Ascending aorta (tissue), 2 donors: Measurements from ENCODE around the gene SLC4A9. TPM values are rescaled to one million over a fixed set of nuclear protein-coding genes. Genes with fewer than 3 reads are reported as not detected.
"Not testable (repeated sequence)": the region's sequence is repeated elsewhere in the genome, so short reads cannot be mapped to it uniquely, and the experiment has no call there.

Source experiments
- DNase-seq, 2 donors: peaks; one replicate each; pipeline ENCODE4 v3.0.0-alpha.2; 2019; ENCODE audit warnings: low spot score in 2 of 2
- H3K27ac ChIP-seq, 2 donors: fragments of 200-600 bp; sonication (generic); one replicate each; pipeline ENCODE4 v1.5.1; 2016 to 2017; ENCODE audit warnings: mild to moderate bottlenecking in 1 of 2
- H3K27me3 ChIP-seq: fragments of 200-600 bp; sonication (generic); one replicate; pipeline ENCODE4 v1.5.1; 2017
- H3K36me3 ChIP-seq, 2 donors: fragments of 200-600 bp; sonication (generic); one replicate each; pipeline ENCODE4 v1.5.1; 2016
- H3K4me1 ChIP-seq, 2 donors: fragments of 200-600 bp; sonication (generic); one replicate each; pipeline ENCODE4 v1.5.1; 2016 to 2017; ENCODE audit warnings: mild to moderate bottlenecking in 1 of 2
- H3K4me3 ChIP-seq, 2 donors: fragments of 200-600 bp; sonication (generic); one replicate each; pipeline ENCODE4 v1.5.1; 2016 to 2017; ENCODE audit warnings: mild to moderate bottlenecking in 1 of 2
- H3K9me3 ChIP-seq, 2 donors: fragments of 200-600 bp; sonication (generic); one replicate each; pipeline ENCODE4 v1.5.1; 2016
- CTCF ChIP-seq, 3 experiments: fragments of 200-600 bp in 2 of 3; fragments of 450-650 bp in 1 of 3; sonication (generic) in 2 of 3; IDR thresholded peaks; one replicate each; pipeline ENCODE4 v1.5.1; 2016 to 2019; ENCODE audit warnings: antibody characterized with exemption in 3 of 3, mild to moderate bottlenecking in 1 of 3, moderate library complexity in 1 of 3
- intact Hi-C: fragments of 100-400 bp; cut with DNase I; formaldehyde crosslinking; loops from one replicate; pipeline ENCODE4 v1.15.1; 2023
- total RNA-seq: library from RNA; depleted of rRNA; stranded (reverse); fragments of >200 nt; gene quantifications from one replicate; pipeline ENCODE4 v1.1.0, GENCODE V29; 2016

SLC4A9 gene
- total RNA-seq, 1 donor from 2014 or later: not detected

DNA sequence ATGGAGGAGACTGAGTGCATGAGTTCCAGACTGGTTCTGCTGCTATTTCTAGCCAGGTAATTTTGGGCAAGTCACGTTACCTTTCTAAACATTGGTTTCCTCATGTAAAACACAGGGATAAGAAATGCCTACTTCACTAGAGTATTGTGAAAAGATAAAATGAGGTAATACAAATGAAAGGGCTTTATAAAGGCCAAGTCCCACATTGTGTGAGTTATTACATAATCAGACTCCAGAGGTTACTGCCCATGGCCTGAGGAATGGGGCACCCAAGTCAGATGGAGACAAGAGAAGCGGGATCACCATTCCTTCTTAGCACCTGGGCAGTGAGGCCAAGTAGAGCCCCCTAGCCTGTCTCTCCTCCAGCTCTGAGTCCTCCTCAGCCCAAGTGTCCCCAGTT lies 21.1 kb upstream of the SLC4A9 start:
- no peak for TF ChIP-seq CTCF (IDR thresholded peaks at IDR 0.05)
- H3K27ac ChIP-seq: no peak overlapping the region
- H3K27me3 ChIP-seq: no peaks in the 10 kb centered on the region
- H3K36me3 ChIP-seq: peaks cover 0 to 3% of the 10 kb centered on the region in 2 donors
- intact Hi-C loops: no loop called here
- H3K4me1 ChIP-seq: peaks cover 6 to 39% of the 10 kb centered on the region in 2 donors
- no peaks in the 10 kb centered on the region for H3K9me3 ChIP-seq
- no peak for DNase-seq
- no peak overlapping the region for H3K4me3 ChIP-seq

GRCh38 chr5:140339636-140340035 lies 20.4 kb upstream of the SLC4A9 start:
- H3K4me3 ChIP-seq: no peak overlapping the region
- no peak for DNase-seq
- no peak overlapping the region for H3K27ac ChIP-seq
- TF ChIP-seq CTCF (IDR thresholded peaks at IDR 0.05): no peak
- H3K4me1 ChIP-seq: peaks cover 6 to 39% of the 10 kb centered on the region in 2 donors
- H3K36me3 ChIP-seq: no peaks in the 10 kb centered on the region
- intact Hi-C loops: no loop called here
- H3K9me3 ChIP-seq: no peaks in the 10 kb centered on the region
- H3K27me3 ChIP-seq: no peaks in the 10 kb centered on the region

DNA sequence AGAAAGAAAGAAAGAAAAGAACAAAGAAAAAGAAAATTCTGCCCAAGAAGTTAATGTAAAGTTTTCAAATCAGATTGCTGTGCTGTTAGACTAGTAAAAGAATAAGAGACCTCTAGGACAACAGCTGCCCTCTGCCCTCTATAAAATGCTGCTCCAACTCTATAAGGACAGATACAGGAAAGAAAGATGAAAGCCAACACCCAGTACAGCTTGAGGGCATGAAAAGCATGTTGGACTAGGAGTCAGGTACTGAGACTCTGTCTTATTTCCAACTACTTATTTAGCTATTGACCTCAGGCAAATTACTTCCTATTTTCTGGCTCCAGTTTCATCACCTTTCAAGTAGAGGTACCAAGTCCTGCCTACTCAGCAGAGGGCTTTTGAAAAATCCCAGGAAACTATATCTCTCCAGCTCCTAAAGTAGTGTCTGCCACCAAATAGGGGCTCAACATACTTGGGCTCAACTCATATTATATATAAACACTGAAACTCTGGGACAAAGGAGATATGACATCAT lies 19.3 kb upstream of the SLC4A9 start:
- no peaks in the 10 kb centered on the region for H3K27me3 ChIP-seq
- H3K36me3 ChIP-seq: no peaks in the 10 kb centered on the region
- H3K4me1 ChIP-seq: peaks cover 6 to 48% of the 10 kb centered on the region in 2 donors
- peak overlapping the region in 1 of 2 donors; percentile 49 for H3K27ac ChIP-seq
- intact Hi-C loops: no loop called here
- no peak for DNase-seq
- no peak overlapping the region for H3K4me3 ChIP-seq
- no peaks in the 10 kb centered on the region for H3K9me3 ChIP-seq
- no peak for TF ChIP-seq CTCF (IDR thresholded peaks at IDR 0.05)

DNA sequence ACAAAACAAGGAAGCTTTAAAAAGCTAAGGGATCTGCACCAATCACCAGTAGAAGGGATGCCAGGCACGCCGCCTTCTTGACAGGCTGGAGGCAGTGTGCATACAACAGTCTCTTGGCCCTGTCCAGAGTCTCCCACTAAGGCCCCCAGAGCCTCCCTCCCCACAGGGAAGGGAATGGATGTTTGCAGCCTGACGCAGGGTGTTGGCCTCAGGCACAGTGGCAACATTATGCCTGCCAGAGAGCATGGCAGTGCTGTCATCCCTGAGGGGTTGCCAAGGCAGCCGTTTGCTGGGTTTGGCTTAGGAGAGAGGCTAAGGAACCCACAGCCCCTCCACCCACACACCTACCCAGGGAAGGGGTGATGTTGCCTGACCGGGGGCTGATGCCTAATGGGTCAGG lies 18.4 kb upstream of the SLC4A9 start:
- H3K4me1 ChIP-seq: peaks cover 6 to 38% of the 10 kb centered on the region in 2 donors
- peak overlapping the region in 1 of 2 donors; percentile 13 for H3K4me3 ChIP-seq
- H3K27ac ChIP-seq: peak overlapping the region; percentile 42 to 49
- no peaks in the 10 kb centered on the region for H3K36me3 ChIP-seq
- intact Hi-C loops: no loop called here
- no peaks in the 10 kb centered on the region for H3K9me3 ChIP-seq
- no peaks in the 10 kb centered on the region for H3K27me3 ChIP-seq
- TF ChIP-seq CTCF (IDR thresholded peaks at IDR 0.05): no peak
- peak; percentile 58 to 91 for DNase-seq

- H3K27me3 ChIP-seq: no peaks in the 10 kb centered on the region
- H3K27ac ChIP-seq: peak overlapping the region; percentile 42 to 49
- intact Hi-C loops: no loop called here
- H3K4me1 ChIP-seq: peaks cover 6 to 35% of the 10 kb centered on the region in 2 donors
- DNase-seq: peak in 1 of 2 donors; percentile 70
- no peak for TF ChIP-seq CTCF (IDR thresholded peaks at IDR 0.05)
- H3K9me3 ChIP-seq: no peaks in the 10 kb centered on the region
- H3K36me3 ChIP-seq: no peaks in the 10 kb centered on the region
- H3K4me3 ChIP-seq: no peak overlapping the region
Measured at GRCh38 chr5:140342287-140342686, 17.7 kb upstream of the SLC4A9 start.

DNA sequence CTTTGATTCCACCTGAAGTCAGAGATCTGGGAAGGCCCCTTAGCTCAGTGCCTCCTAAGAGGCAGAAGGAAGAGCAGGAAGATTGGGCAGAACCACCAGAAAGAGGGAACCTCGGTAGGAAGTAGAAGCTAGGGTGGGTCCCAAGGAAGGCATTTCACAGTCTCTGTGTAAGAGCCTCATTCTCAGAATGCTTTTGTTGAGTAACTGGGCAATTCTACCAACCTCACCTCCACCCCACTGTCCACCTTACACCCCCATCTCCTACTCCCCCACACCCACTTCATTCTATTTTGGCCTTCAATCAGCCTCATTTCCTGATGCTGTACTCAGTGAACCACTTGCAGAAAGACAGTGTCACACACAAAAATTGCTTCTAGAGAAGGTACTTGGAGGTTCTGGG lies 17.1 kb upstream of the SLC4A9 start:
- H3K36me3 ChIP-seq: no peaks in the 10 kb centered on the region
- intact Hi-C loops: no loop called here
- no peak for DNase-seq
- H3K9me3 ChIP-seq: no peaks in the 10 kb centered on the region
- TF ChIP-seq CTCF (IDR thresholded peaks at IDR 0.05): no peak
- no peak overlapping the region for H3K4me3 ChIP-seq
- H3K4me1 ChIP-seq: peaks cover 6 to 32% of the 10 kb centered on the region in 2 donors
- H3K27ac ChIP-seq: peak overlapping the region; percentile 26 to 37
- H3K27me3 ChIP-seq: no peaks in the 10 kb centered on the region

DNA sequence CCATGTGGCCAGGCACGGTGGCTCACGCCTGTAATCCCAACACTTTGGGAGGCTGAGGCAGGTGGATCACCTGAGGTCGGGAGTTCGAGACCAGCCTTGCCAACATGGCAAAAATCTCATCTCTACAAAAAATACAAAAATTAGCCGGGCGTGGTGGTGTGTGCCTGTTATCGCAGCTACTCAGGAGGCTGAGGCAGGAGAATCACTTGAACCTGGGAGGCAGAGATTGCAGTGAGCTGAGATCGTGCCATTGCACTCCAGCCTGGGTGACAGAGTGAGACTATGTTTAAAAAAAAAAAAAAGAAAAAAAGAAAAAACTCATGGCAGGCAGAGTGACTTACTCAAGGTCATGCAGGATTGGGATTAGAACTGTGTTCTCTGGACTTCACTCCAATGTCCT lies 16.1 kb upstream of the SLC4A9 start:
- H3K4me3 ChIP-seq, H3K36me3 ChIP-seq, H3K27ac ChIP-seq, H3K27me3 ChIP-seq, intact Hi-C loops, H3K9me3 ChIP-seq, DNase-seq: not testable (repeated sequence)
- peaks cover 6 to 29% of the 10 kb centered on the region in 2 donors for H3K4me1 ChIP-seq
